GM10847 (cell line): ENCODE results near the gene NRXN2.

Source experiments
- POLR2A ChIP-seq: IDR thresholded peaks from 2 replicates; pipeline ENCODE4 v1.6.1; 2011; ENCODE audit not compliant: insufficient read length; ENCODE audit errors: extremely low read depth

The NRXN2 gene

GRCh38 chr11:64762674-64763525 lies 39.9 kb upstream of the NRXN2 start:
- no peak for TF ChIP-seq POLR2A

DNA sequence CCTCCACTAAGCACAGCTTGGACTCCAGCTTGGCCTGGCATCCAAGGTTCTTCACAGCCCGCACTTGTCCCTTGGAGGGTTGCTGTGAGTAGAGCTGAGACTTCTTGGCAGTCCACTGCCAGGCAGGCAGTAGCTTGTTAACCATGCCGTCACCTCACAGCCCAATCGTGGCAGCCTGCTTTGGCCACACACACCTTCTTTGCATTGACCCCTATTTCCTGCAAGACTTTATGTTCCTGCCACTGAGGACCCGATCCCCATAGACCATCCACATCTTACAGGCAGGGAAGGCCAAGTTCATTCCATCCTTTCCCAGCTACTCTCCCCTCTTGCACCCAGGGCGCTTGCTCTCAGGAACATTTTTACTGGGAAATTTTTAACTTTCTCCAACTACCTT lies 39.3 kb upstream of the NRXN2 start:
- no peak for TF ChIP-seq POLR2A

DNA sequence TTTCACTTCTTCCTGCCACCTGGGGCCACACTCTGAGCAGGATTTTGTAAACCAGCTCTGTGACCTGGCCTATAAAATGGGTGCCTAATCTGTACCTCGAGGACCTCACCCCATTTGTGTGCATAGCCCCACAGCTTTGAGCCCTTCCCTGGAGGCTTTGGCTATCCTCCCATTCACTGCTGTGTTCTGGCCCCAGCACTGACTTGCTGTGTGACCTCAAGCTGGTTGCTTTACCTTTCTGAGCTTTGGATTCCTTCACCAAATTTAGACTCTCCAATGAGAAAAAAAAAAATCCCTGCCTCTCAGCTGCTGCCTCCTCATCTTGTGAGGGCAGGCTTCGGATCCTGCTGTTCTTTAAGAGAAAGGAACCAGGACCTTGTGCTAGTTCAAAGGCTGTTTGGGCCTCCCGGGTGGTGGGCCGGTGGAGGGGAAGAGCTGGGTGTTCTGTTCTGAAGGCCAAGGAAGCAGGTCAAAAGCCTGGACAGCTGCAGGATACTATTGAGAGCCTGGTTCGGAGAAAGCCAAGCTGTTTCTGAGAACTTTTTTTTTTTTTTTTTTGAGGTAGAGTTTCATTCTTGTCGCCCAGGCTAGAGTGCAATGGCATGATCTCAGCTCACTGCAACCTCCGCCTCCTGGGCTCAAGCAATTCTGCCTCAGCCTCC lies 37.9 kb upstream of the NRXN2 start:
- no peak for TF ChIP-seq POLR2A

- TF ChIP-seq POLR2A, result no peak
These were observed 37.0 kb upstream of the NRXN2 start, which contains the start of gene PYGM for GRCh38 chr11:64759722-64760719. Gene PYGM, minus strand, starts transcription at chr11:64759974. Its CDS starts 76 bp downstream, at chr11:64759898.

- no peak for TF ChIP-seq POLR2A
These were observed 36.2 kb upstream of the NRXN2 start for GRCh38 chr11:64759131-64759721.

DNA sequence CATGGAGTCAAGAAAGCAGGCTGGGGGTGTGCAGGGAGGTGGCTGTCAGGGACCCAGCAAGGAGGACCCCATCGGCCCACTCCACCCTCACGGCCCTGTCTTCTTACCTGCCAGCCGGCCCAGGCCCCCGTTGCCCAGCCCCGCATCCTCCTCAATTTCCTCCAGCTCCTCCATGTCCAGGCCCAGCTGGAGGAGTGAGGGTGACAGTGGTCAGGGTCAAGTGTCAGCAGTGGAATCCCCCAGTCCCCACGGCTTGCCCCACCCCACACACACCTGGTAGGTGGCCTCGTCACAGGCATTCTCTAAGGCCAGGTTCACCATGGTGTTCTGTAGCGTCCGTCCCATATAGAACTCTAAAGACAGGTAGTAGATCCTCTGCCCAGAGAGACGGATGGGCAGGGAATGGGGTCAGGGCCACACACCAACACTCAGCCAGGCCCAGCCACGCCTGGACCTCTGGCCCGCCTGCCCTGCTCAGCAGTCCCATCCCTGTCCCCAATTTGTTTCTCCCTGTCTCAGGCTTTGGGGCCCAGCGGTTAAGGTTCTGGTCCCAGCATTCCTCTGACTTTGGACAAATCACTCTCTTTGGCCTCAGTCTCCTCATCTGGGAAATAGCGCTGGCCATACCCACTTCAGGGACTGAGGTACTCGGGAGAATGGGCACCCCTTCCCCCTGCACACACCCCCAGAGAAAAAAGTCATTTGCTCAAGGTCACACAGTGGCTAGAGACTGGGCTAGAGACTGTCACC lies 35.5 kb upstream of the NRXN2 start:
- TF ChIP-seq POLR2A, result no peak

DNA sequence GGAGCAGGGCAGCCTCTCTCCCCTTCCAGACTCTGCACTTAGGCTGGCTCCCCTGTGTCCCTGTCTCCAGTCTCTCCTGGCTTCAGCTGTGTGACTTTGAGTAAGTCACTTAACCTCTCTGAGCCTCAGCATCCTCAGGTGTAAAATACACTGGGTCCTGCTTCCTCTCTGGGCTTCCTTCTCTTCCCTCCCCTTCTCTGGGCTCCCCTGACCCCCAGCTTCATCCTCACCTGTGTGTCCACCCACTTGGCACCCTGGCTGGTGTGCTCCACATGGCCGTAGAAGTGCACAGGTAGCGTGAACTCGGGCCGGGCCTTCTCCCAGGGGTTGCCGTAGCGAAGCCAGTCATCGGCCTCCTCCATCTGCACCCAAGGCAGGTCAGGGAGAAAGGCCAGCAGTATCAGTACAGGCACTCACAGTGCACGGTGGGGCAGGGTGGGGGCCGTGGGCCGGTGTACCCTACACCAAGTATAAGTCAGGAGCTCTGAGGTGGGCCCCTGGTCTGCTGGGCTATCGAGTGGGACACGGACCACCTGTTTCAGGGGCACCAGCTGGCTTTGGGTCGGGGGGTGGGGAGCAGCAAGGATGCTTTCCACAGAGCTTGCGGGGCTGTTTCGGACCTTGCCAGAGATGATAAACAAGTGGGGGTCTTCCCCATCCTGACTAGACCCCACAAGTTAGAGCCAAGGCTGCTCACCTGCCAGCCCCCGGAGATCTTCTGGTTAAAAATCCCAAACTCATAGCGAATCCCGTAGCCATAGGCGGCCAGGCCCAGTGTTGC lies 34.7 kb upstream of the NRXN2 start:
- TF ChIP-seq POLR2A, result no peak

DNA sequence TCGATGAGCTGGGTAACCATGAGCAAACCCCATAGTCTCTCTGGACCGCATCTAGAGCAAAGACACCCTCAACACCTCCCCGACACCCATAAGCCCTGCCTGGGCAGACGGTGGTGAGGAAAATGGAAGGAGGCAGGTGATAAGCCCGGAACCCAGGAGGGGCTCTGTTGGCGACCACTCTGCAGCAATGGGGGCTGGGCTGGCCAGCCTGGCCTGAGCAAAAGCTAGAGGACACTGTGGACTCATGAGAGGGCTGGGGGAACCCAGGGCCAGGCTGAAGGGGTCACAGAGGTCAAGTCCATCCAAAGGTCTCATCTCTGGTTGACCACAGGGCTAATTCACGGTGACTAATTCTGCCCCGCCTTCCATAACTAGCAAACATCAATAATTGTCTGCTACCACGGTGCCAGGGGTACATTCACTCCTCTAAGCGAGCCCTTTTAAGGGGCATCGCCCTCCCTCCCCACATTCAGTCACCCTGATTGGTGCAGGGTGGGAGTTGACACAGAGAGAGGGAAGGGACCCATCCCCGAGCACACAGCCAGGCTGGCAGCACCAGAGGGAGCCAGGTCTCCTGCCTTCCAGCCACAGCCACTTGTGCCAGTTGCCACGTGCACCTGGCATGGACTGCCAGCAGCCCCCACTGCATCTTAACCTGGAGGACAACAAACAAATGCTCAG lies 32.8 kb upstream of the NRXN2 start:
- TF ChIP-seq POLR2A, result no peak

DNA sequence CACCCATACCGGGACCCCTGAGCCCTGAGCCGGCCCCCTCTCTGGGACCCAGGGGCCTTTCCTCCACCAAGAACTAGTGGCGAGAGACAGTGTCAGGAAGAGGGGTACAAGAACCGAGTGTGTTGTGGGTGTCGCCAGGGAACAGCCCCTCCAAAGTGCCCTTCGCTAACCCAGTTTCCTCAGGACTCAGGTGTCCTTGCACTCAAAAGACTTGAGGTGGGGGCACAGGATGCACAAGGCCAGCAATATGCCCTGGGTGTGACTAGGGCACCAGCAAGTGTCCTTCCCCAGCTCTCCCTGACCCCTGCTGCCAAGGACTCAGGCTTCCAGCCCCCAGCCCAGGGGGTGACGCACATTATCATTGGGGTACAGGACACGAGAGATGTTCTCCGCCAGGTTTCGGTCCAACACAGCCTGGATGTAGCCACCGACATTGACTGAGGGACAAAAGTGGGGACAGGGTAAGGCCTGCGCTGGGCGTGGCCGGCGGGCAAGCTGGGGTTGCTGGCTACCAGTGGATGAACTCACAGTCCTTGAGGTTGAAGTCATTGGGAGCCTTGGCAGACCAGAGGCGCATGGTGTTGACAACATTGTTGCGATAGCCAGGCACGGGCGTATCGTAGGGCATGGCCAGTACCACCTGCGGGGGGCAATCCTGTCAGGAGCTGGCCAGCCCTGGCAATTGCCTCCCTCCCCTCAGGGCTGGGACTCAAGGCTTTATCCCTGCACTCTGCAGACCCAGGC lies 32.1 kb upstream of the NRXN2 start:
- TF ChIP-seq POLR2A, result no peak

DNA sequence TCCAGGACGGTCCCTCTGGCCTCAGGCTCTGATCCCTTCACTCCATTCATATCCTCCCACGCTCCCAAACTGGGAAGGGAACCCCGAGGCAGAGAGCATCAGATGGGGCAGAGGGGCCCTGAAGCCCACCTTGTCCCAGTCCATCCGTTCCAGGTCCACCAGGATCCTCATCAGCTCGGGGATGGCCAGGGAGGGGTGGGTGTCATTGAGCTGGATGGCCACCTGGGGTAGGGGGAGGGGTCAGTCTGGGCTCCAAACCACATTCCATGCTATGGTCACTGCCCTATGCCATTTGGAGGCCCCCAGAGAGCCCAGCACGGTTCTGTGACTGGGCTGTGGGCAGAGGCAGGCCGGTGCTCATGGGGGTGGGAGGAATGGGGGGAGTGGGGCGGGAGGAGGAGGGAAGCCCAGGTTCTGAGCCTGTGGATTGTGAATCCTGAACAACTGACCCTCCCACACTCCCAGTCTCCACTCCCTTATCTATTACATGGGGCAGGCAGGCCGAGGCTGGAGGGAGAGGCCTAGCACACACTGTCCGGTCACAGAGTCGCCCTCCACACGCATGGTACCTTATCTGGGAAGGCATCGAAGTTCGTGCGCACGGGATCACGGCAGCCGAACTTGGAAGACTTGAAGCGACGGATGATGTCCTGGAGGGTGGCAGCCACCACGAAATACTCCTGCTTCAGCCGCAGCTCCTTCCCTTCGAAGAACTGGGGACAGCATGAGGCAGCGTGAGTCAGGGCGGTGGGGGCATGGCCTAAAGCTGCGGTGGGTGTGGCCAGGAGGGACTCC lies 31.3 kb upstream of the NRXN2 start:
- TF ChIP-seq POLR2A, result no peak

- TF ChIP-seq POLR2A, result no peak
These were observed 30.6 kb upstream of the NRXN2 start for GRCh38 chr11:64753380-64754123.
